Embryonic facial prominence (tissue), 1 donor: Measurements from ENCODE around the gene DCHS2.
A peak's percentile ranks its signal among the peaks of the same experiment; 100 is the strongest.

Experiments
- DNase-seq: peaks from one replicate; pipeline ENCODE4 v3.0.0-alpha.2; 2016; ENCODE audit errors: extremely low spot score

The DCHS2 gene

GRCh38 chr4:154390324-154390723 is 101.3 kb downstream of the DCHS2 start:
- no peak for DNase-seq

- DNase-seq = no peak
These were observed 102.5 kb downstream of the DCHS2 start for GRCh38 chr4:154389148-154389547.

GRCh38 chr4:154384012-154384411 is 107.6 kb downstream of the DCHS2 start:
- no peak for DNase-seq

- no peak for DNase-seq
These were observed 115.1 kb downstream of the DCHS2 start for GRCh38 chr4:154376486-154376885.

- DNase-seq = no peak
These were observed 123.5 kb downstream of the DCHS2 start for GRCh38 chr4:154368060-154368459.

GRCh38 chr4:154367659-154368058 is 123.9 kb downstream of the DCHS2 start:
- DNase-seq = no peak

GRCh38 chr4:154366956-154367355 is 124.6 kb downstream of the DCHS2 start:
- DNase-seq = no peak

GRCh38 chr4:154364066-154364845 is 127.3 kb downstream of the DCHS2 start:
- no peak for DNase-seq

GRCh38 chr4:154361450-154361849 is 130.1 kb downstream of the DCHS2 start:
- no peak for DNase-seq

GRCh38 chr4:154360491-154360890 is 131.1 kb downstream of the DCHS2 start:
- DNase-seq = no peak

GRCh38 chr4:154354883-154355282 is 136.7 kb downstream of the DCHS2 start:
- no peak for DNase-seq

GRCh38 chr4:154349829-154350228 is 141.8 kb downstream of the DCHS2 start:
- DNase-seq = no peak

GRCh38 chr4:154348657-154349056 is 142.9 kb downstream of the DCHS2 start:
- no peak for DNase-seq

GRCh38 chr4:154345359-154345758 is 146.2 kb downstream of the DCHS2 start:
- no peak for DNase-seq

GRCh38 chr4:154344686-154345085 is 146.9 kb downstream of the DCHS2 start:
- DNase-seq = no peak

- no peak for DNase-seq
These were observed 147.9 kb downstream of the DCHS2 start for GRCh38 chr4:154343651-154344050.

- no peak for DNase-seq
These were observed 150.2 kb downstream of the DCHS2 start for GRCh38 chr4:154341448-154341847.

- no peak for DNase-seq
These were observed 156.0 kb downstream of the DCHS2 start for GRCh38 chr4:154335588-154335987.

- DNase-seq = no peak
These were observed 158.7 kb downstream of the DCHS2 start for GRCh38 chr4:154332681-154333421.

GRCh38 chr4:154329939-154330338 is 161.7 kb downstream of the DCHS2 start:
- no peak for DNase-seq

GRCh38 chr4:154329268-154329868 is 162.2 kb downstream of the DCHS2 start:
- DNase-seq = peak; percentile 42

- DNase-seq = no peak
These were observed 163.6 kb downstream of the DCHS2 start for GRCh38 chr4:154328030-154328429.

GRCh38 chr4:154320521-154320920 is 171.1 kb downstream of the DCHS2 start:
- DNase-seq = no peak
